HepG2 (cell line): ENCODE results near the gene ZNF446. TPM values are rescaled to one million over a fixed set of nuclear protein-coding genes. Genes with fewer than 3 reads are reported as not detected.

Experiments
- AGO1 ChIP-seq: fragments of 200-400 bp; formaldehyde crosslinking; IDR thresholded peaks from 2 replicates; pipeline ENCODE4 v1.6.1; 2017; ENCODE audit warnings: mild to moderate bottlenecking, low read depth, low read length, moderate library complexity; ENCODE audit not compliant: poor library complexity, severe bottlenecking
- ARID3A ChIP-seq: IDR thresholded peaks from 2 replicates; pipeline ENCODE4 v1.6.1; 2012; ENCODE audit warnings: low read depth, low read length, improper control_type of control experiment
- ARNT ChIP-seq: fragments of 450-650 bp; IDR thresholded peaks from 2 replicates; pipeline ENCODE4 v1.6.1; 2017
- ATRX ChIP-seq: sonication (generic); formaldehyde crosslinking; IDR thresholded peaks from 2 replicates; pipeline ENCODE4 v1.4.0; 2020; ENCODE audit warnings: missing genetic modification reagents, borderline replicate concordance
- BCL3 ChIP-seq: sonication (generic); formaldehyde crosslinking; IDR thresholded peaks from 2 replicates; pipeline ENCODE4 v1.5.1; 2020; ENCODE audit warnings: mild to moderate bottlenecking, missing genetic modification reagents, moderate library complexity
- CCDC6 ChIP-seq: sonication (generic); formaldehyde crosslinking; IDR thresholded peaks from 2 replicates; pipeline ENCODE4 v1.8.1; 2022; ENCODE audit warnings: mild to moderate bottlenecking, missing genetic modification reagents, moderate library complexity
- GTF2F1 ChIP-seq: fragments of 150-350 bp; IDR thresholded peaks from 2 replicates; pipeline ENCODE4 v1.6.1; 2014; ENCODE audit warnings: low read length
- HCFC1 ChIP-seq: fragments of 150-350 bp; IDR thresholded peaks from 2 replicates; pipeline ENCODE4 v1.6.1; 2014; ENCODE audit warnings: low read depth, low read length
- MAF1 ChIP-seq: sonication (generic); formaldehyde crosslinking; IDR thresholded peaks from 2 replicates; pipeline ENCODE4 v1.5.0; 2020; ENCODE audit warnings: missing genetic modification reagents, borderline replicate concordance
- MIXL1 ChIP-seq: IDR thresholded peaks from 2 replicates; pipeline ENCODE4 v1.6.1; 2016
- NCOA5 ChIP-seq: sonication (generic); formaldehyde crosslinking; IDR thresholded peaks from 2 replicates; pipeline ENCODE4 v1.4.0; 2020; ENCODE audit warnings: missing genetic modification reagents
- NFYC ChIP-seq: IDR thresholded peaks from 2 replicates; pipeline ENCODE4 v1.6.1; 2016; ENCODE audit warnings: missing genetic modification reagents, missing compliant biosample characterization
- PAX8 ChIP-seq: sonication (generic); formaldehyde crosslinking; IDR thresholded peaks from 2 replicates; pipeline ENCODE4 v1.8.0; 2022; ENCODE audit warnings: mild to moderate bottlenecking, missing genetic modification reagents, borderline replicate concordance
- PHF5A ChIP-seq: IDR thresholded peaks from one replicate; pipeline ENCODE4 v1.6.1; 2018; ENCODE audit warnings: low read depth, missing genetic modification reagents; ENCODE audit not compliant: unreplicated experiment
- RCOR2 ChIP-seq: IDR thresholded peaks from 2 replicates; pipeline ENCODE4 v1.6.1; 2016; ENCODE audit warnings: missing biosample characterization, missing genetic modification reagents
- SAP130 ChIP-seq: IDR thresholded peaks from 2 replicates; pipeline ENCODE4 v1.6.1; 2016; ENCODE audit warnings: low read depth
- SRF ChIP-seq: IDR thresholded peaks from 2 replicates; pipeline ENCODE4 v1.6.1; 2011; ENCODE audit warnings: mild to moderate bottlenecking, low read depth, low read length, moderate library complexity
- TBX2 ChIP-seq: sonication (generic); formaldehyde crosslinking; IDR thresholded peaks from 2 replicates; pipeline ENCODE4 v1.5.0; 2020; ENCODE audit warnings: missing genetic modification reagents, mild to moderate bottlenecking, borderline replicate concordance
- ZBTB21 ChIP-seq: sonication (generic); formaldehyde crosslinking; IDR thresholded peaks from 2 replicates; pipeline ENCODE4 v1.4.0; 2020; ENCODE audit warnings: missing genetic modification reagents
- ZBTB42 ChIP-seq: sonication (generic); formaldehyde crosslinking; IDR thresholded peaks from 2 replicates; pipeline ENCODE4 v1.5.0; 2020; ENCODE audit warnings: mild to moderate bottlenecking, missing genetic modification reagents
- ZNF12 ChIP-seq: sonication (generic); formaldehyde crosslinking; IDR thresholded peaks from 2 replicates; pipeline ENCODE4 v1.5.0; 2020; ENCODE audit warnings: missing genetic modification reagents
- ZNF235 ChIP-seq: sonication (generic); formaldehyde crosslinking; IDR thresholded peaks from 2 replicates; pipeline ENCODE4 v1.8.1; 2023; ENCODE audit warnings: mild to moderate bottlenecking, missing genetic modification reagents, borderline replicate concordance
- ZNF326 ChIP-seq: sonication (generic); formaldehyde crosslinking; IDR thresholded peaks from 2 replicates; pipeline ENCODE4 v1.4.0; 2020; ENCODE audit warnings: missing genetic modification reagents, borderline replicate concordance
- ZNF329 ChIP-seq: sonication (generic); formaldehyde crosslinking; IDR thresholded peaks from 2 replicates; pipeline ENCODE4 v1.9.0; 2021; ENCODE audit warnings: low read depth, mild to moderate bottlenecking, missing genetic modification reagents
- ZNF543 ChIP-seq: sonication (generic); formaldehyde crosslinking; IDR thresholded peaks from 2 replicates; pipeline ENCODE4 v1.4.0; 2020; ENCODE audit warnings: mild to moderate bottlenecking, missing genetic modification reagents
- ZNF615 ChIP-seq: sonication (generic); formaldehyde crosslinking; IDR thresholded peaks from 2 replicates; pipeline ENCODE4 v1.5.0; 2020; ENCODE audit warnings: mild to moderate bottlenecking, missing genetic modification reagents, borderline replicate concordance
- ZNF660 ChIP-seq: sonication (generic); formaldehyde crosslinking; IDR thresholded peaks from 2 replicates; pipeline ENCODE4 v1.5.1; 2020; ENCODE audit warnings: mild to moderate bottlenecking, low read depth, missing genetic modification reagents, borderline replicate concordance
- ZNF781 ChIP-seq: sonication (generic); formaldehyde crosslinking; IDR thresholded peaks from 2 replicates; pipeline ENCODE4 v1.5.1; 2020; ENCODE audit warnings: borderline replicate concordance, mild to moderate bottlenecking, missing genetic modification reagents; ENCODE audit errors: not compliant biosample characterization
- ZSCAN12 ChIP-seq: sonication (generic); formaldehyde crosslinking; IDR thresholded peaks from 2 replicates; pipeline ENCODE4 v1.9.0; 2021; ENCODE audit warnings: mild to moderate bottlenecking, missing genetic modification reagents
- ZSCAN9 ChIP-seq: IDR thresholded peaks from 2 replicates; pipeline ENCODE4 v1.6.1; 2016; ENCODE audit warnings: borderline replicate concordance
- polyA plus RNA-seq, 8 experiments: library from polyadenylated mRNA; depleted of rRNA in 3 of 8; stranded (reverse) in 7 of 8; unstranded in 1 of 8; fragments of >200 nt; fragmentation: Illumina TruSeq in 4 of 8; extraction: Trizol in 4 of 8; gene quantifications; 2 replicates each; pipeline versions ENCODE4 v1.2.1 to v1.2.3, GENCODE V29; 2011 to 2016; ENCODE audit warnings: low read depth in 4 of 8, missing spikeins in 1 of 8, mixed read lengths in 1 of 8; ENCODE audit not compliant: insufficient read depth in 1 of 8
- total RNA-seq, 5 experiments: library from RNA; depleted of rRNA; stranded (reverse); fragments of >200 nt; fragmentation: Illumina TruSeq; extraction: Trizol; gene quantifications; 2 replicates each; pipeline ENCODE4 v1.2.3, GENCODE V29; 2016; ENCODE audit warnings: low read depth in 1 of 5

The ZNF446 gene
- total and polyA plus RNA-seq, 2 of the 13 experiments (the other 11 are each of a cell fraction or from before 2014, with no cell fraction given), result 3.0 to 3.6 TPM

GRCh38 chr19:58513694-58514563 is 37.8 kb downstream of the ZNF446 start (continued):
- TF ChIP-seq ZNF326 (no peak), GTF2F1 (no peak), ZNF543 (CRISPR knock-in tag) (peak; percentile 51; the same call in 1 of the 2 replicates), NCOA5 (CRISPR knock-in tag) (no peak), SRF (no peak), NFYC (no peak; the same call in none of the 2 replicates), ZNF660 (CRISPR knock-in tag) (no peak), AGO1 (peak; percentile 98), TBX2 (CRISPR knock-in tag) (0 out of 2 replicates have a peak, but pooled peaks have one; percentile 63), BCL3 (CRISPR knock-in tag) (peak; percentile 87; the same call in 1 of the 2 replicates), ZNF329 (CRISPR knock-in tag) (no peak; the same call in 1 of the 2 replicates), ZBTB21 (CRISPR knock-in tag) (no peak), ZNF615 (no peak), ZNF781 (CRISPR knock-in tag) (no peak), RCOR2 (no peak), CCDC6 (CRISPR knock-in tag) (peak; percentile 93; the same call in 1 of the 2 replicates), ARID3A (no peak), PHF5A (CRISPR knock-in tag) (peak; percentile 78), ATRX (CRISPR knock-in tag) (no peak), MAF1 (0 out of 2 replicates have a peak, but pooled peaks have one; percentile 31), ZNF12 (no peak; the same call in 1 of the 2 replicates), PAX8 (CRISPR knock-in tag) (no peak), ZNF235 (CRISPR knock-in tag) (peak; percentile 84; the same call in 1 of the 2 replicates), ZSCAN12 (CRISPR knock-in tag) (no peak), ZSCAN9 (CRISPR knock-in tag) (0 out of 2 replicates have a peak, but pooled peaks have one; percentile 36), HCFC1 (no peak; the same call in 1 of the 2 replicates), SAP130 (peak; percentile 81), MIXL1 (CRISPR knock-in tag) (peak; percentile 27; the same call in 1 of the 2 replicates), ZBTB42 (CRISPR knock-in tag) (no peak), ARNT (no peak)
